ENCODE data around the gene KY.

- no peak for TF ChIP-seq POLR2A (IDR thresholded peaks at IDR 0.05)
- TF ChIP-seq, protein P1, sequence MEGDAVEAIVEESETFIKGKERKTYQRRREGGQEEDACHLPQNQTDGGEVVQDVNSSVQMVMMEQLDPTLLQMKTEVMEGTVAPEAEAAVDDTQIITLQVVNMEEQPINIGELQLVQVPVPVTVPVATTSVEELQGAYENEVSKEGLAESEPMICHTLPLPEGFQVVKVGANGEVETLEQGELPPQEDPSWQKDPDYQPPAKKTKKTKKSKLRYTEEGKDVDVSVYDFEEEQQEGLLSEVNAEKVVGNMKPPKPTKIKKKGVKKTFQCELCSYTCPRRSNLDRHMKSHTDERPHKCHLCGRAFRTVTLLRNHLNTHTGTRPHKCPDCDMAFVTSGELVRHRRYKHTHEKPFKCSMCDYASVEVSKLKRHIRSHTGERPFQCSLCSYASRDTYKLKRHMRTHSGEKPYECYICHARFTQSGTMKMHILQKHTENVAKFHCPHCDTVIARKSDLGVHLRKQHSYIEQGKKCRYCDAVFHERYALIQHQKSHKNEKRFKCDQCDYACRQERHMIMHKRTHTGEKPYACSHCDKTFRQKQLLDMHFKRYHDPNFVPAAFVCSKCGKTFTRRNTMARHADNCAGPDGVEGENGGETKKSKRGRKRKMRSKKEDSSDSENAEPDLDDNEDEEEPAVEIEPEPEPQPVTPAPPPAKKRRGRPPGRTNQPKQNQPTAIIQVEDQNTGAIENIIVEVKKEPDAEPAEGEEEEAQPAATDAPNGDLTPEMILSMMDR (IDR thresholded peaks at IDR 0.05), result no peak
Measured at GRCh38 chr3:134687642-134688041, 36.8 kb upstream of the KY start.
